OCI-LY1 (cell line): ENCODE measurements around the gene LAMC3.

ENCODE experiments used
- H2AFZ ChIP-seq: fragments of 200-600 bp; sonication (generic), shearing (Covaris generic); 2 replicates; pipeline ENCODE4 v1.6.0; 2014; ENCODE audit warnings: antibody characterized with exemption, mild to moderate bottlenecking, low read length
- H3F3A ChIP-seq: fragments of 200-600 bp; sonication (generic), shearing (Covaris generic); 2 replicates; pipeline ENCODE4 v1.6.0; 2014; ENCODE audit warnings: mild to moderate bottlenecking, antibody characterized with exemption, low read length, moderate library complexity; ENCODE audit not compliant: insufficient read depth
- H3K27ac ChIP-seq: fragments of 200-600 bp; sonication (generic); 2 replicates; pipeline ENCODE4 v1.5.1; 2014; ENCODE audit warnings: low read length, mixed run types, mild to moderate bottlenecking, low read depth; ENCODE audit not compliant: poor library complexity, severe bottlenecking
- H3K27me3 ChIP-seq: fragments of 200-600 bp; sonication (generic); 2 replicates; pipeline ENCODE4 v1.6.0; 2014; ENCODE audit warnings: antibody characterized with exemption, mild to moderate bottlenecking, low read length, moderate library complexity; ENCODE audit not compliant: insufficient read depth
- H3K36me3 ChIP-seq: fragments of 200-600 bp; sonication (generic); 2 replicates; pipeline ENCODE4 v1.6.1; 2014; ENCODE audit warnings: mild to moderate bottlenecking, antibody characterized with exemption, low read length, moderate library complexity, mixed read lengths; ENCODE audit not compliant: insufficient read depth
- H3K4me1 ChIP-seq: fragments of 200-600 bp; sonication (generic); 2 replicates; pipeline ENCODE4 v1.5.1; 2014; ENCODE audit warnings: mild to moderate bottlenecking, low read length, moderate library complexity; ENCODE audit not compliant: insufficient read depth, severe bottlenecking
- H3K4me2 ChIP-seq: fragments of 200-600 bp; sonication (generic), shearing (Covaris generic); 2 replicates; pipeline ENCODE4 v1.6.1; 2014; ENCODE audit warnings: low read length
- H3K4me3 ChIP-seq: fragments of 200-600 bp; sonication (generic); 2 replicates; pipeline ENCODE4 v1.5.1; 2014; ENCODE audit warnings: low read length, low read depth, mild to moderate bottlenecking, mixed read lengths; ENCODE audit not compliant: poor library complexity, severe bottlenecking
- H3K79me2 ChIP-seq: fragments of 200-600 bp; shearing (Covaris generic); 2 replicates; pipeline ENCODE4 v1.6.1; 2016; ENCODE audit warnings: mixed run types, low read length, mixed read lengths; ENCODE audit not compliant: insufficient read depth
- H3K9ac ChIP-seq: fragments of 200-600 bp; sonication (generic), shearing (Covaris generic); 2 replicates; pipeline ENCODE4 v1.6.1; 2014; ENCODE audit warnings: mild to moderate bottlenecking, low read length, mixed read lengths
- H3K9me2 ChIP-seq: fragments of 200-600 bp; sonication (generic), shearing (Covaris generic); 2 replicates; pipeline ENCODE4 v1.6.1; 2014; ENCODE audit warnings: low read depth, mild to moderate bottlenecking, low read length, mixed read lengths
- H3K9me3 ChIP-seq: fragments of 200-600 bp; shearing (Covaris generic); 2 replicates; pipeline ENCODE4 v1.6.1; 2014; ENCODE audit warnings: low read length, mixed read lengths
- H4K20me1 ChIP-seq: fragments of 200-600 bp; sonication (generic), shearing (Covaris generic); 2 replicates; pipeline ENCODE4 v1.6.0; 2016; ENCODE audit warnings: mild to moderate bottlenecking, low read length; ENCODE audit not compliant: insufficient read depth
- CTCF ChIP-seq: fragments of 200-600 bp; sonication (generic), shearing (Covaris generic); IDR thresholded peaks from 2 replicates; pipeline ENCODE4 v1.5.1; 2017; ENCODE audit warnings: mild to moderate bottlenecking, antibody characterized with exemption, low read length, moderate library complexity, mixed read lengths
- EZH2 ChIP-seq: fragments of 200-600 bp; sonication (generic), shearing (Covaris generic); IDR thresholded peaks from 2 replicates; pipeline ENCODE4 v1.8.0; 2017; ENCODE audit warnings: borderline replicate concordance, mixed run types, mild to moderate bottlenecking, antibody characterized with exemption, low read length, moderate library complexity, mixed read lengths

The LAMC3 gene

DNA sequence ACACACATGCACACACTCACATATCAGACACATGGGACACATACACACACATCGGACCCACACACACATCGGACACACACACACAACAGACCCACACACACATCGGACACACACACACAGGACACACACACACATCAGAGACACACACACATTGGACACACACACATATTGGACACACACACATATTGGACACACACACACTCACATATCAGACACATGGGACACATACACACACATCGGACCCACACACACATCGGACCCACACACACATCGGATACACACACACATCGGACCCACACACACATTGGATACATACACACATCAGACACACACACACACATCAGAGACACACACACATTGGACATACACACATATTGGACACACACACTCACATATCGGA, 12.8 kb upstream of the LAMC3 start:
- no peak overlapping the region for H3K4me2 ChIP-seq
- no peaks in the 10 kb centered on the region for H3K36me3 ChIP-seq
- H3F3A ChIP-seq: no peaks in the 10 kb centered on the region
- no peak overlapping the region for H3K27ac ChIP-seq
- no peak overlapping the region for H3K4me3 ChIP-seq
- no peak overlapping the region for H3K9ac ChIP-seq
- H4K20me1 ChIP-seq: no peaks in the 10 kb centered on the region
- no peaks in the 10 kb centered on the region for H3K9me2 ChIP-seq
- H3K79me2 ChIP-seq: no peaks in the 10 kb centered on the region
- H2AFZ ChIP-seq: no peak overlapping the region
- TF ChIP-seq EZH2: no peak
- no peak for TF ChIP-seq CTCF
- no peaks in the 10 kb centered on the region for H3K4me1 ChIP-seq
- H3K27me3 ChIP-seq: peaks cover 8% of the 10 kb centered on the region; the same call in 1 of the 2 replicates
- H3K9me3 ChIP-seq: no peaks in the 10 kb centered on the region

DNA sequence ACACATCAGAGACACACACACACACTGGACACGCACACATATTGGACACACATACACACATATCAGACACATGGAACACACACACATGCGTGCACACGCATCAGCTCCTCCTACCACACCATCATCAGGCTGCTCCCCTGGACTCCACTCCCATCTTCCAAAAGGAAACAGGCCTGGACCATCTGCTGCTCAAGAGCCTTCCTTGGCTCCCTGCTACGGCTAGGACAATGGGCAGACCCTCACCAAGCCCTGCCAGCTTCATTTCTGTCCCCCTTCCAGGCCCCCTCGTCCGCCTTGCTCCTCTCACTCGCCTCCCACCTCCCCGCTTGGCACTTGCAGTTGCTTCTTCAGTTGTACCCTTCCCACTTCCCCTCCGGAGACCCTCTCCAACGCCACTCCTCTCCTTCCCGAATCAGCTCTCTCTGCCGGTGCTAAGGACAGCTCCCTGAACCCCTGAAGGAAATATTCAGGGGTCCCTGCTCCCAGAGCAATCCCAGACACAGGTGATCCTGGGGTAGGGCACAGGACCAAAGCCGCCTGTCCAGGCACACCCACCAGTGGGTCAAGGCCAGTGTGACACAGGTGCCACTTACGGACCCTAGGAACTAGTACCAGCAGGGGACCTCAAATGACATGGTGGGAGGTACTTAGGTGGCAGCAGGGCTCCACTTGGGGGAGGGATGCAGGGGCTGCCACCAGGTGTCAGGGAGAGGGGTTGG, 12.1 kb upstream of the LAMC3 start:
- no peaks in the 10 kb centered on the region for H4K20me1 ChIP-seq
- no peaks in the 10 kb centered on the region for H3K9me2 ChIP-seq
- no peaks in the 10 kb centered on the region for H3K9me3 ChIP-seq
- H3K79me2 ChIP-seq: no peaks in the 10 kb centered on the region
- TF ChIP-seq EZH2 (no peak), CTCF (no peak)
- no peaks in the 10 kb centered on the region for H3K4me1 ChIP-seq
- H3K9ac ChIP-seq: no peak overlapping the region
- H3F3A ChIP-seq: no peaks in the 10 kb centered on the region
- H3K4me2 ChIP-seq: no peak overlapping the region
- no peaks in the 10 kb centered on the region for H3K36me3 ChIP-seq
- H2AFZ ChIP-seq: no peak overlapping the region
- H3K27me3 ChIP-seq: peaks cover 8% of the 10 kb centered on the region; the same call in 1 of the 2 replicates
- H3K4me3 ChIP-seq: no peak overlapping the region
- no peak overlapping the region for H3K27ac ChIP-seq

DNA sequence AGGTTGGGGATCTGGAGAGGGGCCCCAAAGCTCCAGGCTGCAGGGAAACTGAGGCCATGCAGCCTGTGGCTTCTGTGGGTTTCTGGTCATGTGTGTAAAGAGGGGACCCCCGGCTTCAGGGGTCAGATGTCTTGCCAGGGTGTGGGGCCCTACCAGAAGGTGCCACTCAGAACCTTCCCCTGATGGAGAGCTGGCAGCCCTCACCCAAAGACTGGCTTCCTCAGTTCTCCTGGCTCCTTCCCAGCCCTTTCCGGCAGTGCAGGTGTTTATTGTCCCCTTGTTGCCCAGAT, 11.6 kb upstream of the LAMC3 start:
- Histone ChIP-seq H3K36me3 (no peaks in the 10 kb centered on the region), H3K79me2 (no peaks in the 10 kb centered on the region)

More for the DNA sequence above, 11.6 kb upstream of the LAMC3 start:
- TF ChIP-seq EZH2: no peak
- no peak for TF ChIP-seq CTCF
- Histone ChIP-seq H3K4me2 (no peak overlapping the region), H3K27me3 (peaks cover 8% of the 10 kb centered on the region; the same call in 1 of the 2 replicates), H3K4me3 (no peak overlapping the region), H2AFZ (no peak overlapping the region), H3K9ac (no peak overlapping the region), H3K9me2 (no peaks in the 10 kb centered on the region), H3K4me1 (no peaks in the 10 kb centered on the region), H3K9me3 (no peaks in the 10 kb centered on the region), H3K27ac (no peak overlapping the region), H3F3A (no peaks in the 10 kb centered on the region), H4K20me1 (no peaks in the 10 kb centered on the region)
